C4-2B (cell line): ENCODE measurements around the gene ID2.

ENCODE experiments used
- H3K27ac ChIP-seq: fragments of 450-650 bp; 2 replicates; pipeline ENCODE4 v1.5.1; 2017
- ZFX ChIP-seq: fragments of 450-650 bp; IDR thresholded peaks from 2 replicates; pipeline ENCODE4 v1.6.1; 2017
- TF ChIP-seq, protein P1 (sequence below): fragments of 450-650 bp; conservative IDR thresholded peaks from 2 replicates; pipeline ENCODE4 v1.5.1; 2017; ENCODE audit warnings: mild to moderate bottlenecking

Gene ID2

DNA sequence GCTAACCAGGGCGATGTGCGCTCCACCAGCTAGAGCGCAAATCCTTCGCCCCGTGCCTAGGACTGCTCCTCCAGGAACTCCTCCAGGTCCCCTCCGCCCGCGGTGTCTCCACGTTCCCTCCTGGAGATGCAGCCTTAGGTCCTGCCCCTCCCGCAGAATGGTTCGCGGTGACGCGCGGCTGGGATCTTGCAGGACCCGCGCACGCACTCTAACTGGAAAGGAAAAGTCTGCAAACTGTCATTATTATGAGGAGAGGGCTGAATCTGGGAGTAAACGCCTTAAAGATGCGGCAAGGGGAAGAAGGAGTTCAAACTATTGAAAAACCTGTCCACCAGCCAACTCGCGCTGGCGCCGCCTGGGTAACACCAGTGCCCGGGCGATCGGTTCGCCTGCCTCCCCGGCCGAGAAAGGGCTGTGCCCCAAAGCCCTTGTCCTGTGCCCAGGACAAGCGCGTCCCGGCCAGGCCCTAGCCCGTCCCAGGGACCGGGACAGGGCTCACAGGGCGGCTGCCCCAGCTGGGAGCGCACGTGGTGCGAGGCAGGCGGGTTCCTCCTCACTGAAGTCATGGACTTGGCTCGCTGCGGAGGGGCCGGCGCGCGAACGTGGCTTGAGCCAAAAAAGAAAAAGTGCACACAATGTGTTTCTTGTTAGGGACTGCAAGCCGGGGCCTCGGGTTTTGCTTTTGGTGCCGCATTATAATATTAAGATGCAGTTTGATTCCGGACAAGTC, 5.5 kb upstream of the ID2 start:
- H3K27ac ChIP-seq: peak overlapping the region; percentile 99
- TF ChIP-seq ZFX: no peak
- TF ChIP-seq, protein P1, sequence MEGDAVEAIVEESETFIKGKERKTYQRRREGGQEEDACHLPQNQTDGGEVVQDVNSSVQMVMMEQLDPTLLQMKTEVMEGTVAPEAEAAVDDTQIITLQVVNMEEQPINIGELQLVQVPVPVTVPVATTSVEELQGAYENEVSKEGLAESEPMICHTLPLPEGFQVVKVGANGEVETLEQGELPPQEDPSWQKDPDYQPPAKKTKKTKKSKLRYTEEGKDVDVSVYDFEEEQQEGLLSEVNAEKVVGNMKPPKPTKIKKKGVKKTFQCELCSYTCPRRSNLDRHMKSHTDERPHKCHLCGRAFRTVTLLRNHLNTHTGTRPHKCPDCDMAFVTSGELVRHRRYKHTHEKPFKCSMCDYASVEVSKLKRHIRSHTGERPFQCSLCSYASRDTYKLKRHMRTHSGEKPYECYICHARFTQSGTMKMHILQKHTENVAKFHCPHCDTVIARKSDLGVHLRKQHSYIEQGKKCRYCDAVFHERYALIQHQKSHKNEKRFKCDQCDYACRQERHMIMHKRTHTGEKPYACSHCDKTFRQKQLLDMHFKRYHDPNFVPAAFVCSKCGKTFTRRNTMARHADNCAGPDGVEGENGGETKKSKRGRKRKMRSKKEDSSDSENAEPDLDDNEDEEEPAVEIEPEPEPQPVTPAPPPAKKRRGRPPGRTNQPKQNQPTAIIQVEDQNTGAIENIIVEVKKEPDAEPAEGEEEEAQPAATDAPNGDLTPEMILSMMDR: no peak

DNA sequence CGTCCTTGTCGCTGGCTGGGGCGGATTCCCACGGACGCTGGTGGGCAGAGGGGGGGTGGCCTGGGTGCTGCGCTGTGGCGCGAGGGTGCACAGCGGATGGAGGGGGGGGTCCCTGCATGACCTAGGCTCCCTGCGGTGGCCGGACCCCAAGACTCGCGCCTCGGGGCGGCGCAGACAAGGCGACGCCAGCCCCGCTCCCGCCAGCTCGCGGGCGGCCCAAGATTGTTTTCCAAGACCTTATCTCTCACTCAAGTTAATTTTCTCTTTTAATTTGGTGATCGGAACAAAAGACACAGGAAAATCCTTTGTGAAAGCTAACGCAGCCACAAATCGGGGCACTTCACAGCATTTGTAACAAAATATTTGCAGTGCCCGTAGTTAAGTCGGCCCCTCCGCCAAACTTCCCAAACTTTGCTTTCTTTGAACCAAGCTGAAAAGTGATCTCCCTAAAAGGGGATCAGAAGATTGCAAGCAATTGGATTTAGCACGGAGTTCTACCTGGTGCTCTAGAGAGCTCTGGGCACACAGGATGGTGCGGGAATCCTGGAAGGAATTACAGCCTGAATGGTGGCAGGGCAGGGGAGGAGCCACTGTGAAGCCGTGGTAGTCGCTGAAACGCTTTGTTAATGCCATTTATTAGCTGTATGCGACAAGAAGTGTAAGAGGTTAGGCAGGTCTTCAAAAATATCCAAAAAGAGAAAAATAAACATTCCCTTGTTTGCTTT, 4.8 kb upstream of the ID2 start:
- TF ChIP-seq, protein P1: no peak
- TF ChIP-seq ZFX: no peak
- H3K27ac ChIP-seq: peak overlapping the region; percentile 99

DNA sequence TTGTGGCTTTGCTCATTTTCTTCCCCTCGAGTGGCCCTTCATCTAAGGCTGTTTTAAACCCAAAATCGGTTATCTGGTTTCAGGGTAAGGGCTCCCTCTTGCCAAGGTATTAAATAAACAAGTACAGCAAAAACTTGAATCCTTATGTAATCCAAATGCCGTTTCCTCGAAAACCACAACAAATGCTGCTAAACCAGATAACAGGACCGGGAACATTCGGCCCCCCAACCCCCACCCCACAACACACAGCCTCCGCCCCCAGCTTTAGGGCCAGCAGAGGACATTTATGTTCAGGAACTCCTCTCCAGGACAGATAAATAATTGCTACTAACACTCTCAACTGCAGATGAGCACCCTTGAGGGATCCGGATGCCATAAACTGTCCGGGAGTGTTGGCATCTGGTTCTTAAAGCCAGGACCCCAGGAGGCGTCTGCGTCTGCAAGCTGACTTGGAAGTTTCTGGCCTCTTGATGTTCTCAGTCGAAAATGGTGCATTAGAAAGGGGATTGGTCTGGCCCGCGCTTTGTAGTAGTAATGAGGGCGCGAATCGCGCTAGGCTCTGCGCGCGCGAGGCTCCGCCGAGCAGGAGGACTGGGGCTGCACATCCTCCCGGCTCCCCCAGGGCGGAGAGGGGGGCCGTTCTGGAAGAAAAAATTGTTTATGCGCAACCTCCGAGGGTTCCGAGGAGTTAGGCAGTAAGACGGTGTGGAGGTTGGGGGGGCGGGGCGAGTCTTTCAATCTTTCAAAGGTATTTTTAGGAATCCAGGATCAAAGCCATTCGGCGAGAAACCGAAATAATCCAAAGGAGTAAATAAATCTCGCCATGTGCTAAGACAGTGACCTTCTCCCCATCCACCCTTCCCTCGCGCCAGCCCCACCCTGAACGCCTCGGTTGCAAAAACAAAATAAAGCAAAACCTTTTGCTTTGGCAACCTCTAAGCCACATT, 3.9 kb upstream of the ID2 start:
- TF ChIP-seq ZFX: no peak
- TF ChIP-seq, protein P1: no peak
- peak overlapping the region; percentile 99 for H3K27ac ChIP-seq

DNA sequence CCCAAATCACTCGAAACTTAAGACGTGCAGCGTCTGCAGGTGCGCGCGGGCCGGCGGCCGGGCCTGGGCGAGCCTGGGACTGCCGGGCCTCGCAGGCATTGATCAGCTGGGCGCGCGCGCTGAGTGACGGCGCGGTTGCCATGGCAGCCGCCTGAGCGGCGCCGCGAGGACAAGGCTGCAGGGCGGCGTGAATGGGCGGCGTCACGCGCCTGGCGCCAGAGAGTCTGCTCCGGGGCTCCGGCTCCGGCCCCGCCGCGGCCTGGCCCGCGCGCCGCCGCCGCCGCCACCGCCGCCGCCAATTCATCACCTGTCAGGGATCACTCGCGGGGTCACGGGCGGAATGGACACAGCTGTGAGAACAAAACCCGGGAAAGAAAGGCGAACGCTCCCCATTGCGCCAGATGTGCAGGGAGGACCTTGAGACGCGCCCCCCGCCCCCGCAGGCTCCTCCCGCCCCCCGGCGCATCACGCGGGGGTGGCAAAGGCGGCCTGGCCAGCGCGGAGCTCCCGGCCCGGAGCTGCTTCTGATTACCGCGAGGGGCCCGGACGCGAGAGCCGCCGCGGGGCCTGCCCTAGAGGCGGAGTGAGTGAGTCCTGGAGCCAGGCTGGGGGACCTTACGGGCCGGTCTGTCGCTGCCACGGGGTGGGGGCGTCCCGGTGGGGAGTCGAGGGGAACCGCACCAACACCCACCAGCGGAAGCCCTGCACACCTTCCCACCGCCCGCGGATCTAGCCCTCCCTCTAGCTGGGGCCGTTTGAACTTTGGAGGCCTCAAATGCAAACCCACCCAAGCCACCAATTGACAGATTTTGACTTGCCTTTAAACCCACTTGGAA, 2.9 kb upstream of the ID2 start:
- TF ChIP-seq ZFX: peak; percentile 78
- TF ChIP-seq, protein P1: no peak; the same call in 1 of the 2 replicates
- peak overlapping the region; percentile 99 for H3K27ac ChIP-seq

DNA sequence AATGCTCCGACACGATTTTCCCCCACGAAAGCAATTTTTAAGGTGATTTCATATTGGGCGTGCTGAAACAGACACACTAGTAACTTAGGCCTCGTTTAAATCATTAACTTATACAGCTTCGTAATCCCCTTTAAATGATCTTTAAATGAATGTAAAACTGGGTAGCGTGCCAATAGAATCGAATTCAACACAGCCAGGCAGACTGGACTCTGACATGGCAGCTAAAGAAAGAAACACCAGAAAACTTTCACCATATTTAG, 2.4 kb upstream of the ID2 start:
- H3K27ac ChIP-seq: peak overlapping the region; percentile 99
- TF ChIP-seq, protein P1: no peak
- TF ChIP-seq ZFX: no peak

DNA sequence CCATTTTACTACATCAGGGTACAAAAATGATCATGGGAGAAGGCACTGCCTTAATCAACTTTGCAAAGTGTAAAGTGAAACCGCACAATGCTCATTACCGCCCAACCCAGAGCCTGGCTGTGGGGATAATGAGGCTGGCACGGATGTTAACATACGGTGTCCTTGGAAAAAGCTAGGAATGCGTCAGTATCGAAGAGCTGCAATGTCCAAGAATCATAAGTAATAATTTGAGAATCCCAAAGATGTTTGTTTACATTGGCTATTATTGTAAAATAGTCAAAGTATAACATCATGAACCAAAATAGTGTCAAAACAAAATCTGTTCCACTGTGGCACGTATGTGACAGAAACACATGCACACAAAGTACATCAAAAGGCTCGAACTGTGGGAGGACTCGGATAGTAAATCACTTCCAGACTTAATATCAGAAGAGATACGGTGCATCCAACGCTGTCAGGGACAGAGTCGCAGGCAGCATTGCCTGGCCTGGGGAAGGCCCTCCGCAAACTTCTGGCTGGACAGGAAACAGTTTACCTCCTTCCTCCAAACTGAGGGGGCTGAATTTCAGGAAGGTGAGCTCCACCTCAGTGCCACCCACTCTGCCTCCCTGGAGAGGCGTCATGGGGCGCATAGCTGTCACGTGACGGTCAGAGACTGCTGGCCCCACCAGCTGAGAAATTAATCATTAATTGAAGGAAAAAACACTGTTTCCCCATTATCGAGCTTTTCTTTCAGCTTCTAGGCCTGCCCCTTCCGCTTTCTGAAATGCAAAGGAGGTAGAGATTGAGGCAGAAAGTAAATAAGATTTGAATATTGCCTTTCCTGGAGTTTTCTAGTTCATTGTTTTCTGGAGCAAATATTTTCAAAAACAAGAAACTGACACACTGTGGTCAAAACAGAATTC, 1.8 kb upstream of the ID2 start:
- no peak for TF ChIP-seq ZFX
- TF ChIP-seq, protein P1: no peak
- H3K27ac ChIP-seq: peak overlapping the region; percentile 99
